HL-60 (cell line): ENCODE results near the gene EFTUD2.

Experiments
- DNase-seq, 2 experiments: peaks; one replicate each; pipeline ENCODE4 v3.0.0-alpha.2; 2010 to 2020; ENCODE audit warnings: low read depth in 1 of 2, low spot score in 1 of 2
- H3K27ac ChIP-seq: fragments of 250-450 bp; sonication (Bioruptor Pico); replicated peaks from 2 replicates; pipeline ENCODE4 v1.5.1; 2020; ENCODE audit warnings: mild to moderate bottlenecking, moderate library complexity
- H3K27me3 ChIP-seq: fragments of 250-450 bp; sonication (Bioruptor Pico); 2 replicates; pipeline ENCODE4 v1.5.1; 2021; ENCODE audit warnings: mild to moderate bottlenecking, moderate library complexity; ENCODE audit not compliant: insufficient read depth, poor library complexity, severe bottlenecking
- H3K4me3 ChIP-seq: replicated peaks from 2 replicates; pipeline ENCODE4 v1.5.1; 2011; ENCODE audit warnings: mild to moderate bottlenecking, control low read depth, low read length; ENCODE audit not compliant: insufficient read depth
- GABPA ChIP-seq: IDR thresholded peaks from 2 replicates; pipeline ENCODE4 v1.6.1; 2012; ENCODE audit warnings: low read depth
- POLR2AphosphoS5 ChIP-seq: IDR thresholded peaks from 2 replicates; pipeline ENCODE4 v1.6.1; 2012; ENCODE audit warnings: low read depth
- SPI1 ChIP-seq: IDR thresholded peaks from 2 replicates; pipeline ENCODE4 v1.6.1; 2012; ENCODE audit warnings: low read depth, mild to moderate bottlenecking, borderline replicate concordance
- TF ChIP-seq, protein P1 (sequence below): IDR thresholded peaks from one replicate; pipeline ENCODE4 v1.5.1; 2011; ENCODE audit warnings: low read length, control low read depth, inconsistent platforms; ENCODE audit not compliant: insufficient read depth
- TF ChIP-seq, protein P2 (sequence below): IDR thresholded peaks from 2 replicates; pipeline ENCODE4 v1.6.1; 2012; ENCODE audit warnings: low read depth; ENCODE audit not compliant: insufficient replicate concordance

EFTUD2 gene

GRCh38 chr17:44921122-44921882 is 22.1 kb upstream of the EFTUD2 start:
- no peak for DNase-seq
- TF ChIP-seq, protein P1, sequence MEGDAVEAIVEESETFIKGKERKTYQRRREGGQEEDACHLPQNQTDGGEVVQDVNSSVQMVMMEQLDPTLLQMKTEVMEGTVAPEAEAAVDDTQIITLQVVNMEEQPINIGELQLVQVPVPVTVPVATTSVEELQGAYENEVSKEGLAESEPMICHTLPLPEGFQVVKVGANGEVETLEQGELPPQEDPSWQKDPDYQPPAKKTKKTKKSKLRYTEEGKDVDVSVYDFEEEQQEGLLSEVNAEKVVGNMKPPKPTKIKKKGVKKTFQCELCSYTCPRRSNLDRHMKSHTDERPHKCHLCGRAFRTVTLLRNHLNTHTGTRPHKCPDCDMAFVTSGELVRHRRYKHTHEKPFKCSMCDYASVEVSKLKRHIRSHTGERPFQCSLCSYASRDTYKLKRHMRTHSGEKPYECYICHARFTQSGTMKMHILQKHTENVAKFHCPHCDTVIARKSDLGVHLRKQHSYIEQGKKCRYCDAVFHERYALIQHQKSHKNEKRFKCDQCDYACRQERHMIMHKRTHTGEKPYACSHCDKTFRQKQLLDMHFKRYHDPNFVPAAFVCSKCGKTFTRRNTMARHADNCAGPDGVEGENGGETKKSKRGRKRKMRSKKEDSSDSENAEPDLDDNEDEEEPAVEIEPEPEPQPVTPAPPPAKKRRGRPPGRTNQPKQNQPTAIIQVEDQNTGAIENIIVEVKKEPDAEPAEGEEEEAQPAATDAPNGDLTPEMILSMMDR: no peak
- TF ChIP-seq POLR2AphosphoS5 (no peak), GABPA (no peak), SPI1 (no peak)
- TF ChIP-seq, protein P2, sequence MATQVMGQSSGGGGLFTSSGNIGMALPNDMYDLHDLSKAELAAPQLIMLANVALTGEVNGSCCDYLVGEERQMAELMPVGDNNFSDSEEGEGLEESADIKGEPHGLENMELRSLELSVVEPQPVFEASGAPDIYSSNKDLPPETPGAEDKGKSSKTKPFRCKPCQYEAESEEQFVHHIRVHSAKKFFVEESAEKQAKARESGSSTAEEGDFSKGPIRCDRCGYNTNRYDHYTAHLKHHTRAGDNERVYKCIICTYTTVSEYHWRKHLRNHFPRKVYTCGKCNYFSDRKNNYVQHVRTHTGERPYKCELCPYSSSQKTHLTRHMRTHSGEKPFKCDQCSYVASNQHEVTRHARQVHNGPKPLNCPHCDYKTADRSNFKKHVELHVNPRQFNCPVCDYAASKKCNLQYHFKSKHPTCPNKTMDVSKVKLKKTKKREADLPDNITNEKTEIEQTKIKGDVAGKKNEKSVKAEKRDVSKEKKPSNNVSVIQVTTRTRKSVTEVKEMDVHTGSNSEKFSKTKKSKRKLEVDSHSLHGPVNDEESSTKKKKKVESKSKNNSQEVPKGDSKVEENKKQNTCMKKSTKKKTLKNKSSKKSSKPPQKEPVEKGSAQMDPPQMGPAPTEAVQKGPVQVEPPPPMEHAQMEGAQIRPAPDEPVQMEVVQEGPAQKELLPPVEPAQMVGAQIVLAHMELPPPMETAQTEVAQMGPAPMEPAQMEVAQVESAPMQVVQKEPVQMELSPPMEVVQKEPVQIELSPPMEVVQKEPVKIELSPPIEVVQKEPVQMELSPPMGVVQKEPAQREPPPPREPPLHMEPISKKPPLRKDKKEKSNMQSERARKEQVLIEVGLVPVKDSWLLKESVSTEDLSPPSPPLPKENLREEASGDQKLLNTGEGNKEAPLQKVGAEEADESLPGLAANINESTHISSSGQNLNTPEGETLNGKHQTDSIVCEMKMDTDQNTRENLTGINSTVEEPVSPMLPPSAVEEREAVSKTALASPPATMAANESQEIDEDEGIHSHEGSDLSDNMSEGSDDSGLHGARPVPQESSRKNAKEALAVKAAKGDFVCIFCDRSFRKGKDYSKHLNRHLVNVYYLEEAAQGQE: no peak
- H3K4me3 ChIP-seq: no peak overlapping the region

DNA sequence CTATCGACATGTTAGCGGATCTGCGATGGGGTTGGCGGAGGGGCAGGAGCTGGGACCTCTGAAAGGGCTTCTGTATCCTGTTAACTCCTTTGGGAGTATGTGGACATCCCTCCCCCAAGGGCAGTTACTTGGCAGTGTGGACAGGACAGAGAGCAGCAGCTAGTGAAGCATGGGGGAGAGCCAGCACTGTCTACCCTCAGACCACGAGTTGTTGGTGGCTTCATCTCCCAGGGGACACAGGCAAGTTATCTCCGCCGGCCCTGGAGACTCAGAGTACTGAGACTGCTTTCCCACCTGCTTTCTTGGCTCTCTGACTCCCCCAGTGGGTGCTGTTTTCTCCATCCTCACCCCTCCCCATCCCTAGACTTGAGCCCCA is 21.3 kb upstream of the EFTUD2 start:
- no peak overlapping the region for H3K4me3 ChIP-seq
- H3K27ac ChIP-seq: no peak overlapping the region
- DNase-seq: no peak
- TF ChIP-seq, protein P2: no peak
- peaks cover 2% of the 10 kb centered on the region for H3K27me3 ChIP-seq

More at GRCh38 chr17:44921122-44921882, 22.1 kb upstream of the EFTUD2 start:
- Histone ChIP-seq H3K27ac (no peak overlapping the region), H3K27me3 (peaks cover 2% of the 10 kb centered on the region)

DNA sequence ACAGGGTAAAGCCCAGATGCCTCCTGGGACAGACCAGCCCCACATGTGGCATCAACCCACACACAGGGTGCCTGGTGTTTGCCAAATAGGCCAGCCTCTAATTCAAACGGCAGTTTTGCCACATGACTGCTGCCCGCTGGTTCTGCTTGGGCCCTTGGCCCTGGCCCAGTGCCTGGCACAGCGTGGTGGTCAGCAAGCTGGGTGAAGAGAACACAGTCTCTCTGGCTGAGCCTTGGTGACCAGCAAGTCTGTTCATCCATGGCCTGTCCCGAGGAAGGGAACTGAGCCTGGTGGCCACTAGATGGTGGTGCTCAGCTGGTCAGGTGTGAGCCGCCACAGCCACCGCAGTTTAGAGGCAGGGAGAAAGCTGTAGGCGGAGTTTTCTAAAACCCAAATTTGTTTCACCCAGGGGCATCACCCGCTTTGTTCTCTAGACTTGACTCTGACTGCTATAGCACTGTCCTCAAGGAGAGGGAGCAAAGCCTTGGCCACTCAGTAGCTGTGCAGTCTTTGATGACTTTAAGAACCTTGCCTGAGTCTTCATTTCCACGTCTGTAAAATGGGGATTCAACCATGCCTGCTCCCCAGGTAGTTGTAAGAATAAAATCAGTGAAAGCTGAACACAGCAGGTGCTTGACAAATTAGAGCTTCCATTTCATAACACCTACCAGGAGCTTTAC is 20.8 kb upstream of the EFTUD2 start:
- no peak overlapping the region for H3K27ac ChIP-seq
- DNase-seq: peak; percentile 28 to 80
- no peak overlapping the region for H3K4me3 ChIP-seq
- H3K27me3 ChIP-seq: peaks cover 2% of the 10 kb centered on the region
- TF ChIP-seq POLR2AphosphoS5 (no peak), SPI1 (peak; percentile 9; the same call in 1 of the 2 replicates), GABPA (no peak)
- TF ChIP-seq, protein P2: no peak
- TF ChIP-seq, protein P1: peak; percentile 84
